SHP77 treated with DMSO at 0.1 percent for 48 hours (cell line): ENCODE measurements around the gene NFKBIL1.
"Not testable (repeated sequence)": the region's sequence is repeated elsewhere in the genome, so short reads cannot be mapped to it uniquely, and the experiment has no call there.

ENCODE experiments used
- DNase-seq: peaks from one replicate; lab custom pipeline; 2025; lab: John Stamatoyannopoulos, UW

NFKBIL1 gene, protein sequence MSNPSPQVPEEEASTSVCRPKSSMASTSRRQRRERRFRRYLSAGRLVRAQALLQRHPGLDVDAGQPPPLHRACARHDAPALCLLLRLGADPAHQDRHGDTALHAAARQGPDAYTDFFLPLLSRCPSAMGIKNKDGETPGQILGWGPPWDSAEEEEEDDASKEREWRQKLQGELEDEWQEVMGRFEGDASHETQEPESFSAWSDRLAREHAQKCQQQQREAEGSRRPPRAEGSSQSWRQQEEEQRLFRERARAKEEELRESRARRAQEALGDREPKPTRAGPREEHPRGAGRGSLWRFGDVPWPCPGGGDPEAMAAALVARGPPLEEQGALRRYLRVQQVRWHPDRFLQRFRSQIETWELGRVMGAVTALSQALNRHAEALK

DNA sequence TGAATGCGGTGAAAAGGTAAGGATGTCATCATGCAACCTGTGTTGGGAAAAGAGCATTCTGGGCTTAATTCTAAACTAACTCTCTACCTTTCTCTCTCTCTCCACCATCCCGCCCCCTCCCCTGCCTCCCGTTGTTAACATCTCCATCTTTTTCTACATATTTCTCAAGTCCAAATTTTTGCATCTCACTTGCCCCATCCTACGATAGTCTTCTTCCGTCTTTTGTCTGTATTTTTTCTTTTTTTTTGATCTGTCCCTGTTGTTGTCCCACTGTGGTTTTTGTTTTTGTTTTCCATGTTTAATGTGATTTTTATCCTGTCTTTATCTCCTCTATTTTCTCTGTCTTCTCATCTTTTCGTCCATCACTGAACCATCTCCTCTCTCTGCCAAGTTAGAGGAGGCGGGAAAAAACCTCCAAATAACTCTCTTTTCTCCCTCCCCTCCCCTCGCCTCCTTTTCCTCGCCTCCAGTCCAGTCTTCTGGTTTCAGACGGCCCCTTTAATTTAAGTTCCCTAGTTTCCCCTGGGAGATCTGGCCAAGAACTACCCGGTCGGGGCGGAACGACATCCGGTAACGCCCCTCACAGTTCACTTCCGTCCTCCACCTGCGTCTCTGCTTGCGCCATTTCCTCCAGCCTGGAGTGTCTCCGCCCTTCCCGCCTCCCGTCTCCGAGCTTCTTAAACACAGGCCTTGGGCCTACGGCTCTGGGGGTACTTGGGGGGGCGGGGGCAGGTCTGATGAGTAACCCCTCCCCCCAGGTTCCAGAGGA is at the start of gene NFKBIL1:
NFKBIL1 (plus strand) TSS at position 651 of the 769 bp plus-strand sequence; CDS start at position 738, 87 bp downstream.
- DNase-seq: peak; percentile 94

DNA sequence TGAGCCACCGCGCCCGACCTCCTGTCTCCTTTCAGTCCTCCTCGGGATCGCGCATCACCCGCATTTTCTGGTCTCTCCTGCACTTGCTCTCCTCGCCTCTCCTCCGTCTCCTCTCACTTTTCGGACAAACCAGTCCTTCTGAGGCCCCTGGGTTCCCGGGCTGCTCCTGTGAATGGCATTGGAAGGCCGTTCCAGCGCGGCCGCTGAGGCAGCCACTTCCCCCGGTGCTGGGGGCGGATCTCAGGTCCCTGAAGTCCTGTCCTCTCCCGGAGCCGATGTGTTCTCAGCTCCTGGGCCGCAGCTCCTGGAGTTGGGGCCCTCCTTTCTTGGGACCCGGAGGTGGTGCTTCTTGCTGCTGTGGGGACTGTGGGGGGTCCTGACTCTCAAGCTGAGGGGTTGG is 48.7 kb upstream of the NFKBIL1 start:
- no peak for DNase-seq

DNA sequence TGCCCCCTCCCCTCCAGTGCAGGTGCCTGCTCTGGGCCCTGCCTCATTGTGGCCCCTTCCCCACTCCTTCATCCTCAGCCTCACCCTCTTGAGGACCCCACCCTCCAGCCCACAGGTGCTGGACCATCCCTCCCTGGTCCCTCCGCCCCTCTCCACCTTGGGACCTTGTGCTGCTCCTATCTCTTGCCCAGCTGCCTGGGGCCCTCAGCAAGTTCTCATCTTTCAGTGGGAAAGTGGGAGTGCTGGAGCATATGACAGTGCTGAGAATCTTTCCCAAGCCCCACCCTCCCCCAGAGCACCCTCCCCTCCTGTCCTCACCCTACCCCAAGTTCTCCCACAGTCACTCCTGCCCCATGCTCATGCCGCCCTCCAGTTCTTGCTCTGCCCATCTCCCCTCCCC is 47.8 kb upstream of the NFKBIL1 start:
- DNase-seq: not testable (repeated sequence)

DNA sequence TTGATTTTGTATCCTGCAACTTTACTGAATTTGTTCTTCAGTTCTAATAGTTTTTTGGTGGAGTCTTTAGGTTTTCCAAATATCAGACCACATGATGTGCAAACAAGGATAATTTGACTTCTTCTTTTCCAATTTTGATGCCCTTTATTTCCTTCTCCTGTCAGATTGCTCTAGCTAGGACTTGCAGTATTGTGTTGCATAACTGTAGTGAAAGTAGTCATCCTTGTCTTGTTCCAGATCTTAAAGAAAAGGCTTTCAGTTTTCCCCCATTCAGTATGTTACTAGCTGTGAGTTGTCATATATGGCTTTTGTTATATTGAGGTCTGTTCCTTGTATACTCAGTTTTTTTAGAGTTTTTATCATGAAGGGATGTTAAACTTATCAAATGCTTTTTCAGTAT is 44.8 kb upstream of the NFKBIL1 start:
- DNase-seq: no peak

DNA sequence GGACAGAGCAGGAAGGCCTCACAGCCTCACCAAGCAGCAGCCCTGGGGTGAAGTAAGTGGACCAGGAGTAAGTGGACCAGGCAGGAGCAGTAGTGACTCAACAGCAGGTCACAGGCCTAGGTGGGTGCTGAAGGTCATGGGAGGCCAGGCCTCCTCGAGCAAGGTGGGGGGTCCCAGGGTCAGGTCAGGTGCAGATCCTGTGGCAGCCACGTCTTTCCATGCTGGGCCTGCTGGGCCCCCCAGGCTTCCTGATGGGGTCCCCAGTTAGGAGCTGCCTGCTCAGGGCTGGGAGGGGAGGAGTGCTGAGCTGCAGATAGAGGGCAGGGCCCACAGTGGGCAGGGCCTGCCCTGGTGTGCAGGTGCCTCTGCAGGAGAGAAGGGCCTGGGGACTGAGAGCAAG is 38.4 kb upstream of the NFKBIL1 start:
- not testable (repeated sequence) for DNase-seq

DNA sequence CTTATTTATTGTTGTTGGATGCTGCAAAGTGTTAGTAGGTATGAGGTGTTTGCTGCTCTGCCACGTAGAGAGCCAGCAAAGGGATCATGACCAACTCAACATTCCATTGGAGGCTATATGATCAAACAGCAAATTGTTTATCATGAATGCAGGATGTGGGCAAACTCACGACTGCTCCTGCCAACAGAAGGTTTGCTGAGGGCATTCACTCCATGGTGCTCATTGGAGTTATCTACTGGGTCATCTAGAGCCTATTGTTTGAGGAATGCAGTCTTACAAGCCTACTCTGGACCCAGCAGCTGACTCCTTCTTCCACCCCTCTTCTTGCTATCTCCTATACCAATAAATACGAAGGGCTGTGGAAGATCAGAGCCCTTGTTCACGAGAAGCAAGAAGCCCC is 37.4 kb upstream of the NFKBIL1 start:
- no peak for DNase-seq

DNA sequence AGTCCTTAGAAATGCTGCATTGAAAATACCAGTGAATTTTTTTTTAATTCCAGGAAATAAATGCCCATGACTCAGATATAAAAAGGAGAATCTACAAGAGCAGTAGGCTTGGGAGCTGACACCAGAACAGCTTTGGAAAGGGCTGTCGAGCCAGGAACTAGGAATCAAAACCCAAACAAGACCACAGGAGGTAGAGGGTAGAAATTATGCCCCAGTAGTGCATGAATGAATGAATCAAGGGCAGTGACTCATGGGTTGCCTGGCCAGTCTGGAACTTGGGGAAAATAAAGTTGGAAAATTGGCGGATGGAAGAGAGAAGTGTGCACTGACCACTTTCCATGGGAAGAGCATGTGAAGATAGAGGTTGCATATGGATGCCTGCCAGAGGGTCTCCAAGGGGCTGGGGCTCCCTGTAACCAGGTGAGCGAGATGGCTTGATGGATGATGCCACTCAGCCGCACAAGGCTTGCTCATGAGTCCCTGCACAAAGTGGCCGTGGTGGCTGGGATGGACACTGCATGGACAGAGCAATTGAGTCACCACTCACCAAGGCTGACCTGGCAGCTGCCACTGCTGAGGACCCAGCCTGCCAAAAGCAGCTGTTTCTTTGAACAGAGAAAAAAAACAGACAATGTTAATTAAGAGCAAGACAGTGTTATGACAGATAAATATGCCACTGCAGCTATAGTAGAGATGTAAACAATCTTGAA is 33.8 kb upstream of the NFKBIL1 start:
- DNase-seq: no peak

DNA sequence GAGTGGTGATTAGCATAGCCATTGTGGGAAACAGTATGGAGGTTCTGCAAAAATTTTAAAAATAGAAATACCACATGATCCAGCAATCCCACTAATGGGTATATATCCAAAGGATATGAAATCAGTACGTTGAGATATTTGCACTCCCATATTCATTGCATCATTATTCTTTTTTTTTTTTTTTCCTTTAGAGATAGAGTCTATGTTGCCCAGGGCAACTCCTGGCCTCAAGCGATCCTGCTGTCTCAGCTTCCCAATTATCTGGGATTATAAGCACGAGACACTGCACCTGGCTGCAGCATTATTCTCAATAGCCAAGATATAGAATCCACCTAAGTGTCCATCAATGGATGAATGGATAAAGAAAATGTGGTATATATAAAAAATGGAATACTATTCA is 25.6 kb upstream of the NFKBIL1 start:
- DNase-seq: no peak

DNA sequence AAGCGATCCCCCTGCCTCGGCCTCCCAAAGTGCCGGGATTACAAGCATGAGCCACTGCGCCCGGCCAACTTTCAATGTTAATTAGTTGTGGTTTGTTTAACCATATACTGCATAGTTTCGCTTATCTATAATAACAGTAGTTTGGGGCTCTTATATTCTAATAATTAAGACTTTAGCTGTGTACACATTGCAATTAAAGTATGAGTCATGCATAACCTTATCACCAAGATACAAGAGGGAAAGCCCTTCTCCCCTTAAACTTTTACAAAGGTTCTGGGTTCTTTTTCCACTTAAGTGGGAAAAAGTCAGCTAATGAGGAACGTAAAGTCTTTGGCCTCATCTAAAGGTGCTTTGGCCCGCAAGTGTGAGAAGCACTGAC is 21.9 kb upstream of the NFKBIL1 start:
- DNase-seq: no peak

DNA sequence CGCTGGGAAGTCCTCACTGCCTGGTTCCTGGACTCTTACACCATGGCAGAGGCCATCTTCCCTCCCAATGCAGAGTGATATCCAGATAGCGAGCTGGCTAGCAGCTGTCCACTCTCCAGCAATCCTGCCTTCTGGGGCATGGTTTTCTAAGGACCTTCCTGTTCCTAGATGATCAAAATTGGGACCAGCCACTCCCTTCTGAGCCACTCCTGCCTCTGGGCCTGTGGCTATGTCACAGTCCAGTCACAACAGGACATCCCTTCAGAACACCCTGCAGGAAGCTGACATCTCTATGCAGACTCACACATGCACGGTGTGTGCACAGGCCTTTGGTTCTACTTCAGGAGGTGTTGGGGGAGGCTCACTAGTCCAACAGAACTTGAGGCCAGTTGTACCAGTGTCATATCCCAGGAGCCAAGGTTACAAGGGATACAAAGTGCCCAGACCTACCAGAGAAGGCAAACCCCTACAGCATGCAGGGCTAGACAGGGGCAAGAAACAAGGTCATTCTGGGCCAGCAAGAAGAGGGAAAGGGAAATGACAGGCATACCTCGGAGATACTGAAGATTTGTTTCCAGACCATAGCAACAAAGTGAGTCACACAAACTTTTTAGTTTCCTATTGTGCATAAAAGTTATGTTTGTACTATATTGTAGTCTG is 21.3 kb upstream of the NFKBIL1 start:
- no peak for DNase-seq

DNA sequence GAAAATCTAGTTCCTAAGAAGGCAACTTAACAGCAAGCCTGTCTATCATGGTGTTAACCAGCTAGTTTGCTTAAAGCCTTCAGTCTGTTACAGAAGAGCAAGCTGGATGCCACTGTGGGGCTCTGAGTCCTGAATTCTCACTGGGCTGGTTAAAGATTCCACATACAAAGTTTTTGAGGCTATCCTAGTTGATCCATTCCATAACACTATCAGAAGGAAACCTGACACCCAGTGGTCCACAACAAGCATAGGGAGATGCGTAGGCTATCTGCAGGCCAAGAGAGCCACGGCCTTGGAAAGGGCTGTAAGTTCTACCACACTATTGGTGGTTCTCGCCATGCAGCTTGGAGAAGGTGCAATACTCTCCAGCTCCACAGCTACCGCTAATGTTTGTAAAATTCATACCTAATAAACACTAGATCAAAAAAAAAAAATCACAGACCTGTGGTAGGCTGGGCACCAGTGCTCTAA is 19.1 kb upstream of the NFKBIL1 start:
- DNase-seq: no peak

DNA sequence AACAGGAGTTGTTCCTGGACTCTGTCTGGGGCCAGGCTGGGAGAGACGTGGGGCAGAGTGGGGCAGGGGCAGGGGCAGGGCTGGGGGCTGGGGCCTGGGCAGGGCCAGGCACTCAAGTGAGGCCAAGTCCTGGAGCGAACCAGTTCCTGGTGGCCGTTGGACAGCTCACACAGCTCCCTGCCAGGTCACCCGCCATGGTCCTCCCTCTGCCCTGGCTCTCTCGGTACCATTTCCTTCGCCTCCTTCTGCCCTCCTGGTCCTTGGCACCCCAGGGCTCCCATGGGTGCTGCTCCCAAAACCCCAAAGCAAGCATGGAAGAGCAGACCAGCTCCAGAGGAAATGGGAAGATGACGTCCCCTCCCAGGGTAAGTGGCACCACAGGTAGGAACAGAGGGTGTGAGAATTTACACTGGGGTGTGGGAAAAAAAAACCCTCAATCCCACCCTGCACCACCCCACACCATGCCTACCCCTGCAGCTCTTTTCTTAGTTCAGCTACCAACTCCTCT is 18.5 kb upstream of the NFKBIL1 start, which contains the start of gene MCCD1:
MCCD1 (plus strand) TSS at position 142 of the 508 bp plus-strand sequence; CDS start at position 195, 53 bp downstream.
- no peak for DNase-seq

DNA sequence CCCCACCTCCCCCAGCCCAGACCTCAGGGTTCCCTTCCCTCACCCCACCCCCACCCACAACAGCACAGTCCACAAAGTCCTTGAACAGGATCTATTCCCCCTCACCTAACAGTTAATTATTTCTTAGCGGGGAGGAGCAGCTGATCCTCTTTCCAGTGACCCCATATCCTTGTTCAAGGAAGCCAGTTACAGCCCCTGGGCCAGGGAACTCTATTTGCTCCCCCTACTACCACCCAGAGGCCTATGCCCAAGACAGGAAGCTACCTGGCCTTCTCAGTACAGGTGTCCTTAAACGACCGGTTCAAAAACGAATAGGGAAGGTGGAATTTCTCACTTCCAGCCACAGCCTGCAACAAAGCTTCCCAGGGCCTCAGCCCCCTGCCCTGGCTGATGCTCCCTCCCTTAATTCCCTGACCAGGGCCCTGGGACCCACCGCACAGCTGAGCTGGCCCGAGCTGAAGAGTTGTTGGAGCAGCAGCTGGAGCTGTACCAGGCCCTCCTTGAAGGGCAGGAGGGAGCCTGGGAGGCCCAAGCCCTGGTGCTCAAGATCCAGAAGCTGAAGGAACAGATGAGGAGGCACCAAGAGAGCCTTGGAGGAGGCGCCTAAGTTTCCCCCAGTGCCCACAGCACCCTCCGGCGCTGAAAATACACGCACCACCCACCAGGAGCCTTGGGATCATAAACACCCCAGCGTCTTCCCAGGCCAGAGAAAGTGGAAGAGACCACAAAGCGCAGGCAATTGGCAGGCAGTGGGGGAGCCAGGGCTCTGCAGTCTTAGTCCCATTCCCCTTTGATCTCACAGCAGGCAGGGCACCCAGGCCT is 17.9 kb upstream of the NFKBIL1 start:
- DNase-seq: no peak

DNA sequence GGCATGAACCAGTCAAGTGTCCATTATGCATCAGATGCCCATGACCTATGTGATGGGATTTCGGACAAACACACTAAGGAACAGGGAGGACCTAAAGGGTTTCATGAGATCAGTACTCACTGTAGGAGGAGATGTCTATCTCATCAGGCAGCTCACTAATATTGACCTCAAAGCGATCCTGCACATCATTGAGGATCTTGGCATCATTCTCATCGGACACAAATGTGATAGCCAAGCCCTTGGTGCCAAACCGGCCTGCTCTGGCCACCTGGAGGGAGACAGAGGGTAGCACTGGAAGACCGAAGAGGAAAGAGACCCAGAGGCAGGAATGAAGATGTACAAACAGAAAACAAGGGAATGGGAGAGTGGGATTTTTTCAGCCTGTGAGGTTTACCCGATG is 16.7 kb upstream of the NFKBIL1 start:
- no peak for DNase-seq

DNA sequence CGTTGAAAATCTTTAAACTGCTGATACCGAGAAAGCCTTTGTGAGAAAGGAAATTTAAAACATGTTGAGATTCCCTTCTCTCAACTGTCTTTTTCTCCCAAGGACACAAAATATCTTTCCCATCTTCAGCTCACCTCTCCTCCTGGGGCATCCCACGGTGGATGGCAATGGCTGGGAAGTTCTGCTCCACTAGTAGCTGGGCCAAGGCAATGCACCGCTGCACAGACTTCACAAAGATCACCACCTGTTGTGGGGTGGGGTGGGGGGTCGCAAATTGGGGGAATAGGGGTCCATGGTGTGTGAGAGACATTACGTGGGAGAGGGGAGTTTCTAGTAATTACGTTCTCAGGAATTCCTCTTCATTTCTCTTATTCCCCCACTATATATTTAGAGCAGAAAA is 16.2 kb upstream of the NFKBIL1 start:
- no peak for DNase-seq

DNA sequence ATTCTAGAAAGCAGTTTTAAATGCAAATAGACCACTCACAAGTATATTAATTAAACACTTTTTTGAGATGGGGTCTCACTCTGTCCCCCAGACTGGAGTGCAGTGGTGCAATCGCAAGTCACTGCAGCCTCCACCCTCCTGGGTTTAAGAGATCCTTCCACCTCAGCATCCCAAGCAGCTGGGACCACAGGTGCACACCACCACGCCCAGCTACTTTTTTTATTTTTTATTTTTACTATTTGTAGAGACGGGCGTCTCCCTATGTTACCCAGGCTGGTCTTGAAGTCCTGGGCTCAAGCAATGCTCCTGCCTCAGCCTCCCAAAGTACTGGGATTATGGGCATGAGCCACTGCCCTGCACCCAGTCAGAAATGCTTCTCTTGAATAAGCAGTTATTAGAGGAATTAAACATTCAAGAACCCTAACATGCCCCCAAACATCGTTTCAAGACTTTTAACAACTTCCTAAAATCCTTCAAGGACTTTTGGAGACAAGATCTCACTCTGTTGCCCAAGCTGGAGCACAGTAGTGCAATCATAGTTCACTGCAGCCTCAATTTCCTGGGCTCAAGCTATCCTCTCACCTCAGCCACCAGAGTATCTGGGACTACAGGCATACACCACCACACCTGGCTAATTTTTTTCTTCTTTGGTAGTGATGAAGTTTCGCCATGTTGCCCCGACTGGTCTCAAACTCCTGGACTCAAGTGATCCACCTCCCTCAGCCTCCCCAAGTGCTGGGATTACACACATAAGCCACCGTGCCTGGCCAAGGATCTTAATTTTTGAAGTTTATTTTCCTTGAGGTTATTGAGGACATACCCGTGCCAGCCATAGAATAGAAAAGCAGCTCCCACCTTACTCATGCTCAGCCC is 15.4 kb upstream of the NFKBIL1 start:
- DNase-seq: no peak

DNA sequence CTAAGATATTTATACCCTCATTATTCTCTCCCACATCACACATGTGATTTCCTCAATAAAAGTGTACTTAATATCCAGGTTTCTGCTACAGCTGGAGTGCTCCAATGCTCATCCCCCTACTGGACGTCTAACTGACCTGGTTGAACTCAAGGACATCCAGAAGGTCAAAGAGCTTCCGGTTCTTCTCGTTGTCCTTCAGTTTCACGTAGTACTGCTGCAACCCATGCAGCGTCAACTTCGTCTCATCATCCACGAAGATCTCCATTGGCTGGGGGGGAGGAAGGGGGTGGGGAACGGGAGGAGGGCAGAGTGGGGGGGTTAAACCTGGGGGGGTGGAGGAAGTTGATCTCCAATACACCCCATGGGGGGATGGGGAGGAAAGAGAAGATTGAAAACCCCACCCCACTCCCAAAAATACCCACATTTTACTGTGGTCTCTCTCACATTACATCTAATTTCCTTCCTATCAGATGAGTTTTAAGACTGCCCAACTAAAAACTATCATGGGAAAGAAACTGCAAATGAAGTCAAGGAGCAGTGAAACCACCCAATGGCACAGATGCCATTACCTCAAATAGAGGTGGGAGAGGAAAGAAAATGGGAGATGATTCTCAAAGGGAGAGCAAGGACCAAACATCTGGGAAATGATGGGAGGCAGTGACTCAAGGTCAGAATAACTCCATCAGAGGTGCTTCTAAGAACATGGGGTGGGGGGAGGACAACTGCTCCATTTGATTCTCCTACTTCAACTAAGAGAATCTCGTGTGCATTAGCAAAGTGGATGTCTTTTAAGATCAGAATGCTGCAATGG is 14.6 kb upstream of the NFKBIL1 start:
- no peak for DNase-seq

DNA sequence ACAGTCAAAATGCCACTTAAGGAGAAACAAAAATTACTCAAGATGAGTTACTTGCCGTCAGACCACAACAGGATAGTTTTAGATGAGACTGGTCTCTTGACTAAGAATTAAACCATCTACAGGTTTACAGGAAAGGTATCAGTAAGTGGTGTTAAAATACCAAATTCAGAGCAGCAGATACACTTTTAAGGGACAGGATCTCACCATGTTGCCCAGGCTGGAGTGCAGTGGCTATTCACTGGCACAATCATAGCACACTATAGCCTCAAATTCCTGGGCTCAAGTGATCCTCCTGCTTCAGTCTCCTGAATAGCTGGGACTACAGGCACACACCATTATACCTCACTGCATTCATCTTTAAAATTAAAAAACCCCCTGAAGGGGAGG is 14.0 kb upstream of the NFKBIL1 start:
- DNase-seq: no peak

DNA sequence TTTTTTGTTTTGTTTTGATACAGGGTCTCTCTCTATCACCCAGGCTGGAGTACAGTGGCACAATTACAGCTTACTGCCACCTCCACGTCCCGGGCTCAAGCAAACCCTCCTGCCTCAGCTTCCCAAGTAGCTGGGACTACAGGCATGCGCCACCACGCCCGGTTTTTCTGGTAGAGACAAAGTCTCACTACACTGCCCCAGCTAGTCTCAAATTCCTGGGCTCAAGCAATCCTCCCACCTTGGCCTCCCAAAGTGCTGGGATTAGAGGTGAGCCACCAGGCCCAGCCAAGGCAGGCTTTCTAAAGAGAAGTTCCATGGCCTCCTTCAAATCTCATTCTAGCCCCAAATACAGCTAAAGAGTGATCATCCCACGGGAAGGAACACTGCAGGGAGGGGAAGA is 13.4 kb upstream of the NFKBIL1 start:
- DNase-seq: no peak
